ENCODE results near the gene AKR1B15.

DNA sequence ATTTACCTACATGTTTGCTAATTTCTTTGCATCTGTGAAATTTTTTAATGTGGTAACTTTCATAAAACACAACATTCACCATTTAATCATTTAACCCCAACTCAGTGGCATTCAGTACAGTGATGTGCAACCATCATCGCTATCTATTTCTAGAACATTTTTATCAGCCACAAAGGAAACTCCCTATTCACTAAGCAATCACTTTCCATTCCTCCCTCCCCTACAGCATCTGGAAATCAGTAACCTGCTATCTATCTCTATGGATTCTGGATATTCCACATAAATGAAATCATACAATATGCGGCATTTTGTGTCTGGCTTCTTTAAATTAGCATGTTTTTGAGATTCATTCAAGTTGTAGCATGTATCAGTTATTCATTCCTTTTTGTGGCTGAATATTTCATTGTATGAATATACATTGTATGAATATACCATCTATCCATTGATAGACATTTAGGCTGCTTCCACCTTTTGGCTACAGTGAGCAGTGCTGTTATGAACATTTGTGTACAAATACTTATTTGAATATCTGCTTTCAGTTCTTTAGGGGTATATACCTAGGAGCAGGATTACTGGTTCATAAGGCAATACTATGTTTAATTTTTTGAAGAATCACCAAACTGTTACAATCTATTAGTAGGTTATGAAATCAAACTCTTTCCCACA, 78.3 kb downstream of the AKR1B15 start:
- TF ChIP-seq, protein P1, sequence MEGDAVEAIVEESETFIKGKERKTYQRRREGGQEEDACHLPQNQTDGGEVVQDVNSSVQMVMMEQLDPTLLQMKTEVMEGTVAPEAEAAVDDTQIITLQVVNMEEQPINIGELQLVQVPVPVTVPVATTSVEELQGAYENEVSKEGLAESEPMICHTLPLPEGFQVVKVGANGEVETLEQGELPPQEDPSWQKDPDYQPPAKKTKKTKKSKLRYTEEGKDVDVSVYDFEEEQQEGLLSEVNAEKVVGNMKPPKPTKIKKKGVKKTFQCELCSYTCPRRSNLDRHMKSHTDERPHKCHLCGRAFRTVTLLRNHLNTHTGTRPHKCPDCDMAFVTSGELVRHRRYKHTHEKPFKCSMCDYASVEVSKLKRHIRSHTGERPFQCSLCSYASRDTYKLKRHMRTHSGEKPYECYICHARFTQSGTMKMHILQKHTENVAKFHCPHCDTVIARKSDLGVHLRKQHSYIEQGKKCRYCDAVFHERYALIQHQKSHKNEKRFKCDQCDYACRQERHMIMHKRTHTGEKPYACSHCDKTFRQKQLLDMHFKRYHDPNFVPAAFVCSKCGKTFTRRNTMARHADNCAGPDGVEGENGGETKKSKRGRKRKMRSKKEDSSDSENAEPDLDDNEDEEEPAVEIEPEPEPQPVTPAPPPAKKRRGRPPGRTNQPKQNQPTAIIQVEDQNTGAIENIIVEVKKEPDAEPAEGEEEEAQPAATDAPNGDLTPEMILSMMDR (IDR thresholded peaks at IDR 0.05): no peak
- no peak for TF ChIP-seq POLR2A (IDR thresholded peaks at IDR 0.05)
